ENCODE results near the gene IP6K2.
"Not testable (repeated sequence)": the region's sequence is repeated elsewhere in the genome, so short reads cannot be mapped to it uniquely, and the experiment has no call there.

IP6K2 gene

DNA sequence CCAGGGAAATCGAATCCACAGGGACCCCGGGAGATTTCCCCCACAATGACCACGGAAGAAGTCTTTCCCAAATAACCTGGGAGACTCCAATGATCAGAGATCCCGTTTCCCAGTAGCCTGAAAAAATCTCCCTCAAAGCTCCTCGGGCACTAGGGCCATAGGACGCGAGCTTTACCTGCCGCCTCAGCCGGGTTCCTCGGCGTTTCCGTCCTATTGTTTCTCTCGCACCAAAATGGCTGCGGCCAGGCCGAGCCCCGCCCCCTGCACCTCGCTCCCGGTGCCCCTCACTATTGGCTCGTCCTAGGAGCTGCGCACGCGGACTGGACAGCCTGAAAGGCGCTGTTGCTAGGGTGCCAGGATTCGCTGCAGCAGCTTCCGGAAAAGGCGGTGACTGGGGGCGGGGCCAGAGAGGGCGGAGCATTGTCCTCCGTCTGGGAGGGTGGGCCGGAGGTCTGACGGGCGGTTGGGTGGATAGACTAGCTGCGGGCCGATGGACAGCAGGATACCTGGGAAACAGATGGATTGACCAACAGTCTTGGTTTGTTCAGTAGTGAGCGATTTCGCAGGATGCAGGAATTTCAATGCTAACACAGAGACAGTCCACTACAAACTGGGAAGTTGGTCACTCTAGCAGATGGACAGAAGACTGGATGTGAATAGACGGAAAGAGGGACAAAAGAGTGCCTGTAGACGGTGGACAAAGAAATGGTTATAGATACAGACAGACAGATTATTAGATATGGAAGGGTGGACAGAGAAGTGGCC lies at the start of gene IP6K2:
TSS of gene IP6K2 (minus strand) at position 240 of the 765 bp plus-strand sequence. CDS start 21,930 bp downstream, outside the sequence.
- DNase-seq (ENCODE audit: low read depth), result peak; percentile 98

GRCh38 chr3:48765376-48765775 lies 48.4 kb upstream of the IP6K2 start:
- no peak for DNase-seq (ENCODE audit: low read depth)

DNA sequence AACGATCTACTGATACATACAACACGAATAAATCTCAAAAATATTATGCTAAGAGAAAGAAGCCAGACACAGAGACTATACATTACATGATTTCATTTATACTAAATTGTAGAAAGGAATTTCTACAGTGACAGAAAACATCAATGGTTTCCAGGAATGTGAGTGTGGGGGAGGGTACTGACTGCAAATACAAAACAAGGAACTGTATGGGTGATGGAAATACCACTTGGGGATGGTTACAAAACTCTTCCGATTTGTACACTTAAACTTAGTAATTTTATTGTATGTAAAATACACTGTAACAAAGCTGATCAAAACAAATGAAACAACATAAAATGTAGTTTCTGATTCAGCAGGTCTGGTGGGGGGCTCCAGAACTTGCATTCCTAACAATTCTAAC lies 45.8 kb upstream of the IP6K2 start:
- no peak for DNase-seq (ENCODE audit: low read depth)

DNA sequence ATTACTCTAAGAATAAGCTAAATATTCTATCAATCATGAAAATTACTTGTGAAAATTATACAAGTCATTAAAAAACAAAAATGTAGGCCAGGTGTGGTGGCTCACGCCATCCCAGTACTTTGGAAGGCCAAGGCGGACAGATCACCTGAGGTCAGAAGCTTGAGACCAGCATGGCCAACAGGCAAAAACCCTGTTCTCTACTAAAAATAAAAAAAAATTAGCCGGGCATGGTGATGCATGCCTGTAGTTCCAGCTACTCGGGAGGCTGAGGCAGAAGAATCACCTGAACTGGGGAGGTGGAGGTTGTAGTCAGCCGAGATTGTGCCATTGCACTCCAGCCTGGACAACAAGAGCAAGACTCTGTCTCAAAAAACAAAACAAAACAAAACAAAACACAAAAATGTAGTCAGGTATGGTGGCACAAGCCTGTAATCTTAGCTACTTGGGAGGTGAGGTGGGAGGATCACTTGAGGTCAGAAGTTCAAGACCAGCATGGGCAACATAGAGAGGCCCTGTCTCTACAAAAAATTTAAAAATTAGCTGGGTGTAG lies 43.0 kb upstream of the IP6K2 start:
- not testable (repeated sequence) for DNase-seq (ENCODE audit: low read depth)

DNA sequence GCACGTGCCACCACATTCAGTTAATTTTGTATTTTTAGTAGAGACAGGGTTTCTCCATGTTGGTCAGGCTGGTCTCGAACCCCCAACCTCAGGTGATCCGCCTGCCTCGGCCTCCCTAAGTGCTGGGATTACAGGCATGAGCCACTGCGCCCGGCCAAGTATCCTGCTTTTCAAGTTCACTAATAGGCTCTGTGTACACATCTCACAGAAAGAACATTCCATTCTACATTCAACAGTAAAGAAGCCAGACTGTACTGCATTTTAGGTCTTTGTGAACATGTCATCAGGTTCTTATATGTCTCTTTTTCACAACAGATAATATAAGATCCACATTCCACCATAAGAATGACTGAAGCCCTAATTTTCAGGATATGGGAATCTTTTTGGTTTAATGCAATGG lies 42.5 kb upstream of the IP6K2 start:
- DNase-seq (ENCODE audit: low read depth), result not testable (repeated sequence)

- DNase-seq (ENCODE audit: low read depth), result no peak
Observed at GRCh38 chr3:48759071-48759470, 42.0 kb upstream of the IP6K2 start.

GRCh38 chr3:48756640-48757039 lies 39.6 kb upstream of the IP6K2 start:
- no peak for DNase-seq (ENCODE audit: low read depth)

DNA sequence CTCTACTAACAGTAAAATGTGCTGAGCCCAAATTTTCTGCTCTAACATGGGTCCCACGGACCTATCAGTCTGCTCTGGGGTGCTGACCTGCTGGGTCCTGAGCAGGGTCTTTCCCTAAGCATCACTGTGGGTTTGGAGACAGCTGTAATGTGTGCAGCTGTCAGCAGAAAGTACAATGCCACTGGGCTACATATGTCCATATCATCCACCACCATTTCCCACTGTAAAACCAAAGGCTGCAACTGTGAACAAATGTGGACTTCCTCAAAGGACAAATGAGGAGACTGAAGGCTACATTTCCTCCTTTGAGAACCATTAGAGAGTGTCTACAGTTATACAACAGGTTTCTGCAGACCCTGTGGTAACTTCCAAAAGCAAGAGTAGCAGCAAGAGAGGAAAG lies 33.8 kb upstream of the IP6K2 start:
- DNase-seq (ENCODE audit: low read depth), result no peak

DNA sequence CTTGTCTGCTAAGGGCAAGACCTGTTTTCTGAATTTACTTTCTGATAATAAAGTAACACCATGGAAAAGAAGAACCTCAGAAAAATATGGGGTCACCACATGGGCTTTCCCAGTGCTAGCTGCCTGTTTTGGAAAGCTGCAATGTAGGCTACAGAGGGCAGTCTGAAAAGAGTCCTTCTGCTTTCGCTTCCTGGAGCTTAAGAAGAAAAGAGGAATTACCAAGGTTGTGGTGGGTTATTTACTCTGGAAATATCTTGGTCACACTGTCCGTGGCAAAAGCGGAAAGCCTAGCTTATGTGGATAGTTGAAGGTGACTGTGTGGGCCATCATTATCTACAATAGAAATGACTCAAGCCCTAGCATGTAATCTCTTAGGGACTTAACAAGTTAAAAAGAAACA lies 31.7 kb upstream of the IP6K2 start:
- DNase-seq (ENCODE audit: low read depth), result no peak

GRCh38 chr3:48747706-48748105 lies 30.7 kb upstream of the IP6K2 start:
- no peak for DNase-seq (ENCODE audit: low read depth)

GRCh38 chr3:48747015-48747615 lies 30.1 kb upstream of the IP6K2 start:
- no peak for DNase-seq (ENCODE audit: low read depth)

DNA sequence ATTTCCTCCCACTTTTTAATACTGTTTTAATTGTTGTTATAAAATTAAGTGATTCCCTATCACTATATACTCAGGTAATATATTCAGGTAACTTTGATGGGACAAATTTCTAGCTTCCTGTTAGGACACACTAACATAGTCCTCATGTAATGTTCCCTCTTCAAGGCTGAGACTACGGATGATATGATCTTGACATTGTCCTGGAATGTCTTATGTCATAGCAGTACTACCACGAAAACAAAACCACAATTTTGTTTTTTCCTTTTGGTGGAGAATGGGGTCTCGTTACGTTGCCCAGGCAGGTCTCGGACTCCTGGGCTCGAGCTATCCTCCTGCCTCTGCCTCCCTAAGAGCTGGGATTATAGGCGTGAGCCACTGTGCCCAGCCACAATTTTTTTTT lies 26.8 kb upstream of the IP6K2 start:
- no peak for DNase-seq (ENCODE audit: low read depth)

DNA sequence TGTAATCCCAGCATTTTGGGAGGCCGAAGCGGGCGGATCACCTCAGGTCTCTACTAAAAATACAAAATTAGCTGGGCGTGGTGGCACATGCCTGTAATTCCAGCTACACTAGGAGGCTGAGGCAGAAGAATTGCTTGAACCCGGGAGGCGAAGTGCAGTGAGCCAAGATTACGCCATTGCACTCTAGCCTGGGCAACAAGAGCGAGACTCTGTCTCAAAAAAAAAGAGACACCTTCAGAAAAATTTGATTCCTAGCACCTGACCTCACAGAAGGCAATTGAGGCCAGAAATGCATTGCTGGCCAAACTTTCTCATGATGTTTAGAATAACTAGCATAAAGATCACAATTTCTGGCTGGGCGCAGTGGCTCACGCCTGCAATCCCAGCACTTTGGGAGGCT lies 24.2 kb upstream of the IP6K2 start:
- DNase-seq (ENCODE audit: low read depth), result not testable (repeated sequence)

- DNase-seq (ENCODE audit: low read depth), result peak; percentile 21
Observed at GRCh38 chr3:48739955-48740823, 23.2 kb upstream of the IP6K2 start.

DNA sequence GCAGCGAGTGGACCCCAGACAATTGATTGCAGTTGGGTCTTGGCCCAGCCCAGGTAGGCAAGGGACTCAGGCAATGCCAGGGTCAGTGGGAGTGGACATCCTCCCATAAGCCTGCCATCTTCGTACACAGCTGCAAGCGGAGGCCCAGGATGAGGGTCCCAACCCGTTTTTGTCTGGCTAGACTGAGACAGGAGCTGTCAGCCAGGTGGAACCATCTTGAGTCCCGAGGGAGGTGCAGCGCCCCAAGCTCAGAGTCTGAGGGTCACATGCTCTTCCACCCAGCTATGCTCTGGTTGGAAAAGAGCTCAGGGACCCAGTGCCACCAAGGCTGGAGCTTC lies 22.6 kb upstream of the IP6K2 start:
- no peak for DNase-seq (ENCODE audit: low read depth)

- no peak for DNase-seq (ENCODE audit: low read depth)
Observed at GRCh38 chr3:48738926-48739616, 22.1 kb upstream of the IP6K2 start.

DNA sequence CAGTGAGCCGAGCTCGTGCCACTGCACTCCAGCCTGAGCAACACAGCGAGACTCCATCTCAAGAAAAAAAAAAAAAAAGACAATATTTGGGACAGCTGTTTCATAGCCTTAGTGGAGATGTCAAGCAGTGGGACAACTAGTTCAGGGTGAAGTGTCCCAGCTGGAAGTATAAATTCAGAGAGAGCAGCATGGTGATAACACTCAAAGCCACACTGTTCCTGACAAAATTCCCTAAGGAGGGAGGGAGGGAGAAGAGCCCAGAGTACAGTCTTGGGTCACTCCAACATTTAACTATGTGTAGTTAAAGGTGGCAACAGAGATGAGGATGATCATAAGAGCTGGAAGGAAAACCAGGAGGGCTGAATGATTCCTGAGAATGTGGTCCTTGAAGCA lies 21.1 kb upstream of the IP6K2 start:
- no peak for DNase-seq (ENCODE audit: low read depth)

DNA sequence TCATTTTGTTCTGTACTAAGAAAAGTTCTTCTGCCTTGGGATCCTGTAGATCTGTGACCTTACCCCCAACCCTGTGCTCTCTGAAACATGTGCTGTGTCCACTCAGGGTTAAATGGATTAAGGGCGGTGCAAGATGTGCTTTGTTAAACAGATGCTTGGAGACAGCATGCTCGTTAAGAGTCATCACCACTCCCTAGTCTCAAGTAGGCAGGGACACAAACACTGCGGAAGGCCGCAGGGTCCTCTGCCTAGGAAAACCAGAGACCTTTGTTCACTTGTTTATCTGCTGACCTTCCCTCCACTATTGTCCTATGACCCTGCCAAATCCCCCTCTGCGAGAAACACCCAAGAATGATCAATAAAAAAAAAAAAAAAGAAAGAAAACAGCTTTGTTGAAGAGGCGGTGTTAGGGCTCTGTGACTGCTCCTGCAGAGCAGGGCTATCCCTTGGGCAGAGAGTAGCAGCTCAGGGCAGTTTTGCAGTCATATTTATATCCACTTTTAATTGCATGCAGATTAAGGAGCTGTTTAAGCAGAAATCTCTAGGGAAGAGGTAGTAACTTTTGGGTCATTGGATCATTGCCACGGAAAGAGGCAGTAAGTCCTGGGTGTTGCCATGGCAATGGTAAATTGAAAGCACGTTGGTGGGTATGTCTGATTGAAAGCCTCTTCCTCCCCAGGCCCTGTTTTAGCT lies 18.2 kb upstream of the IP6K2 start:
- DNase-seq (ENCODE audit: low read depth), result not testable (repeated sequence)

GRCh38 chr3:48734541-48734940 lies 17.5 kb upstream of the IP6K2 start:
- DNase-seq (ENCODE audit: low read depth), result not testable (repeated sequence)

GRCh38 chr3:48733752-48734518 lies 16.9 kb upstream of the IP6K2 start:
- DNase-seq (ENCODE audit: low read depth), result not testable (repeated sequence)

GRCh38 chr3:48727511-48727910 lies 10.5 kb upstream of the IP6K2 start:
- no peak for DNase-seq (ENCODE audit: low read depth)
